ENCODE data around the gene SHC3.

The SHC3 gene

GRCh38 chr9:88976890-88977257 lies 201.7 kb downstream of the SHC3 start:
- no peak for DNase-seq

DNA sequence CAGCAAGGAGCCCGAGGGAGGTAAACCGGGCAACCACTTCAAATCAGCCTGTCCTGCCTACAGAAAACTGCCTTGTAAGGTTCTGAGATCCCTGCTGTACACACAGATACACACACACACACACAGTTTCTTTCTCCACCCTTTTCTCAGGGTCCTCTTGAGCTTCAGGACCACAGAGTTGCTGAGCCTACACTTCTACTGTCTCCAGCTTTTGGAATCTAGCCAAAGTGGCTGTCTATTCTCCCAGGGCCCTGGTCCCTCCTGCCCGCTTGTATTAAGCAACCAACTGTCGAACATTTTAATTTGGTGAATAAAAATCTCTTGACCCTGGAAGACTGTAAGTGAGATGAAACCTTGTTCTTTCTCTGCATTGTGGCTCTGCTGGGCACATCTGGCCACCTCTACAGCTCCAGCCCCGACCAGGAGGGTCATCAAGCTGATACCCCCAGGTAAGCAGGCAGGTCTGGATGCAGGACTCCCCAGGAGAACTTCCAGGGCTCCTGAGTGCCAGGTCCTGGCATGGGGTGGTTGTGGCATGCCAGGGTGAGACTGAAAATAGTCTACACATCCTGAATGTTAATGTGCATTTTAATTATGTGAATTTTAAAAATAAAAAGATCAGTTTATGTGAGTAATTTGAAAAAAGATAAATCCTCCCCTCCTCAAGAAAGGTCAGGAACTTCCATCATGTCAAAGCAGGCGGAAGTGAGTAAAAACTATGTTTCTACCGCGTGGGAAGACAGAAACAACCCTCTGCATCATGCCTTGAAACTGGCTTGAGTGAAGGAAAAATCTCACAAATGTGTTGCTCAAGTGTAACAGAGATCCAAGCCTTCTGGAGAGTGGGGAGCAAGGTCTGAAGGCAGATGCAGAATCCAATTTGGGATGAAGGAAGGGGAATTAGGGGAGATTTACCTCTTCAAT lies 202.4 kb downstream of the SHC3 start:
- DNase-seq: no peak

- no peak for DNase-seq
Measured at GRCh38 chr9:88974641-88975040, 204.0 kb downstream of the SHC3 start.

GRCh38 chr9:88973281-88974045 lies 205.2 kb downstream of the SHC3 start:
- DNase-seq: no peak

DNA sequence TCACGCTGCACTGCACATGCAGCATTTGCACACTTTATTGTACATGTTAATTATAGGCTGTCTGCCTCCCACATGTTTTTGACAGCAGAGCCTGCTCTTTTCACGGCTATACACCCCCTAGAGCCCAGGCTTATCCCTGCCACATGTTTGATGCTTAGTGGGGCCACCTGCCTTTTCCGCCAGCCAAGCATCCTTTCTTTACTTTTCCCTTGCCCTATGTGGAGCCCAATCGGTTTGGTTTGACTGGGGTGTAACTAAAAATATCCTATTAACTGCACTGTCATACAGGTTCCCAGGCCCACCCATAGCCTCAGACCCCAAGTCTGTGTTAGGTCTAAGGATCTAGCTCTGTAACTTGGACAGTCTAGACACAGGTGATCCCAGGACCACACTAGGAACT lies 206.2 kb downstream of the SHC3 start:
- DNase-seq: no peak

- no peak for DNase-seq
Measured at GRCh38 chr9:88971131-88971960, 207.3 kb downstream of the SHC3 start.

- DNase-seq: no peak
Measured at GRCh38 chr9:88969646-88970373, 208.8 kb downstream of the SHC3 start.

DNA sequence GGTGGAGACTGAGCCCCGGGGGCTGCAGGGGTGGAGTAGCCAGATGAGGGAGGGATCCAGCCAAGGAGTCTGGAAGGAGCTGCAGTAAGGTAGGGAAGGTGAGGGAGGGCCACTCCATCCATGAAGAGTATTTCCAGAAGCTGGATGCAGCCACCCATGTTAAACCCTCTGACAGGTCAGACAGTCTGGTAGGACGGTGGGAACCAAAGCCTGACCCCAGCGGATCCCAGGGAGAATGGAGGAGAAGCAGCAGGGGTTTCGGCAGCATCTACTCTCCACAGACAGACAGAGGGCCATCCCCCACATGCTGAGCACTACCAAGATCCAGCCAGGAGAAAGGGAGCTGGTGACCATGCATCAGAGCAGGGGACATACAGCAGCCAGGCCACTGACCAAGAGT lies 209.8 kb downstream of the SHC3 start:
- DNase-seq: no peak

GRCh38 chr9:88966894-88967676 lies 211.5 kb downstream of the SHC3 start:
- no peak for DNase-seq

- DNase-seq: no peak
Measured at GRCh38 chr9:88965473-88965872, 213.1 kb downstream of the SHC3 start.

DNA sequence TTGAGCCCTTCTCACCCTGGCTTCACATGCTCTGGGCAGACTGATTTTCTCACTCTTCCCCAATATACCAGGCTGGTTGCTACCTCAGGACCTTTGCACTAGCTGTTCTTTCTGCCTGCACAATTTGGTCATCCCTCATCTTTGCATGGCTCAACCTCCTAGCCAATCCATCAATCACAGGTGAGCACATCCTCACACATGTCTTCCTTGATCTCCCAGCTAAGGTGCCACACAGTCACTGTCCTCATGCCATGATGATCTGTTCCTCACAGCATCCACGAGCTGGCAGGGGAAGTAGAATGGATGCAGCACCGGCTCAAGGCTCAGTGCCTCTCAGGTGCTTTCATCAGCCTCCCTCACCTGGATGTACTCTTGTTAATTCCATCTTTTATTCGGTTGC lies 218.0 kb downstream of the SHC3 start:
- DNase-seq: no peak

GRCh38 chr9:88959727-88960469 lies 218.7 kb downstream of the SHC3 start:
- DNase-seq: no peak

DNA sequence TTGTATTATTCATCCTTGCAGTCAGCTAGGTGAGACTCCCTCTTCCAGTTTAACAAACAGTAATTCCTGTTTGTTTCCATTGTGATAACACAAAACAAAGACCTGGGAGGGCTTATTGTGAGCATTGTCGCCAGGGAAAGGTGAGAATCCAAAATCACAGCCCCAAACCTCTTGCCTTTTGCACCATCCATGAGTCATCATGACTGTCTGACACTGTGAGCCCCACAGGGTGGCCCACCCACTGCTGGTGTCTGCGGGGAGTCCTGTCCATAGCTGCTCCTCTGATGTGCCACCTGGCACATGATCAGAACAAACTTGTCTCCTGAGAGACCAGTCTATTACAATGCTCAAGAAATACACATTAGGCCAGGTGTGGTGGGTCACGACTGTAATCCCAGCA lies 221.1 kb downstream of the SHC3 start:
- no peak for DNase-seq

Measured in Kasumi-1 (cell line).